Muscle of back (tissue), 11 donors: ENCODE measurements around the gene VILL. TPM values are rescaled to one million over a fixed set of nuclear protein-coding genes. Genes with fewer than 3 reads are reported as not detected.

Source experiments
- DNase-seq, 3 donors: peaks; one replicate each; pipeline versions ENCODE4 v3.0.0 to v3.0.0-alpha.2; 2013
- polyA plus RNA-seq, 10 donors: library from polyadenylated mRNA; unstranded; fragments of 120-200 nt; gene quantifications; one replicate each; pipeline ENCODE4 v1.2.1, GENCODE V29; 2013; ENCODE audit not compliant: insufficient read length in 10 of 10

The VILL gene
- polyA plus RNA-seq, 10 donors: 3.5 to 8.1 (median 5.2) TPM

- no peak for DNase-seq
Measured at GRCh38 chr3:38016847-38017444, 26.4 kb downstream of the VILL start.

GRCh38 chr3:38017445-38018295 is 27.1 kb downstream of the VILL start:
- DNase-seq: no peak

- DNase-seq: no peak
Measured at GRCh38 chr3:38018296-38019266, 28.0 kb downstream of the VILL start.

GRCh38 chr3:38019658-38020341 is 29.2 kb downstream of the VILL start:
- no peak for DNase-seq

GRCh38 chr3:38020342-38020726 is 29.7 kb downstream of the VILL start:
- DNase-seq: no peak

GRCh38 chr3:38021196-38021595 is 30.6 kb downstream of the VILL start:
- DNase-seq: no peak

- no peak for DNase-seq
Measured at GRCh38 chr3:38022301-38022700, 31.7 kb downstream of the VILL start.

- no peak for DNase-seq
Measured at GRCh38 chr3:38022896-38023709, 32.5 kb downstream of the VILL start.

- DNase-seq: no peak
Measured at GRCh38 chr3:38026856-38027255, 36.3 kb downstream of the VILL start.

GRCh38 chr3:38027466-38028465 is 37.2 kb downstream of the VILL start:
- DNase-seq: no peak

GRCh38 chr3:38028621-38029361 is 38.2 kb downstream of the VILL start:
- DNase-seq: peak in 1 of 3 donors; percentile 69

GRCh38 chr3:38029400-38030125 is 39.0 kb downstream of the VILL start, which contains the start of gene PLCD1:
Gene PLCD1, minus strand, starts transcription at chr3:38029642. Its CDS starts 103 bp downstream, at chr3:38029539.
- peak; percentile 84 to 92 (median 86) for DNase-seq

GRCh38 chr3:38030126-38031021 is 39.8 kb downstream of the VILL start:
- no peak for DNase-seq

GRCh38 chr3:38031022-38031994 is 40.7 kb downstream of the VILL start:
- no peak for DNase-seq

GRCh38 chr3:38032328-38032865 is 41.8 kb downstream of the VILL start:
- DNase-seq: no peak
